ENCODE data around the gene SBNO1. TPM values are rescaled to one million over a fixed set of nuclear protein-coding genes. Genes with fewer than 3 reads are reported as not detected.
A peak's percentile ranks its signal among the peaks of the same experiment; 100 is the strongest.

SBNO1 gene
- total and polyA plus RNA-seq, 2 donors (not counting 3 experiments of a cell fraction or from before 2014, with no cell fraction given), result 4.8 to 34.2 TPM

DNA sequence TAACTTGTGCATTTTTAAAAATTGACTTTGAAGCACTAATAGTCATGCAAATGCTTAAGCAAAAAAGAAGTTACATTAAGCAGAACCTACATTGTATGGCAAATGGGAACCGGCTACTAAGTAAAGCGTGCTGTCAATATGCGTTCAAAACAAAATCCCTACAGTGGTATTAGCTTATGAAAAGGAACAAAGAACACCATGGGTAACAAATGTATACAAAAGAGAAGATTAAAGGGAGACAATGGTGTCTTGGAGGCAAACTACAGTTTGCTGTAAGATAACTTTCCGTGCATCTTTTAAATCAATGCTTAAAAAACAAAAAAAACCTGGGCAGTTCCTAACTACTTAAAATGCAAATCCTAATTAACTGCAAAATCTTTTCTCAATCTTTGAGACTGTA lies 103.5 kb downstream of the SBNO1 start:
- no peaks in the 10 kb centered on the region for H3K9me3 ChIP-seq (replicated peaks; ENCODE audit: control insufficient read depth, insufficient read depth, low read length)
- H4K20me1 ChIP-seq (replicated peaks; ENCODE audit: control insufficient read depth, extremely low read depth, insufficient read depth, low read length), result no peaks in the 10 kb centered on the region
- no peak overlapping the region for H3K27ac ChIP-seq (ENCODE audit: insufficient read depth, low read depth, low read length)
- no peaks in the 10 kb centered on the region for H3K4me1 ChIP-seq (ENCODE audit: control insufficient read depth, extremely low read depth, insufficient read depth, low read length)
- POLR2A ChIA-PET, result no interaction called here
- dilution Hi-C loops (cut with MboI; ENCODE audit: extremely low pct_ligation_motif_present, low sequenced_read_pairs) (no loop called here), intact Hi-C loops (cut with micrococcal nuclease) (no loop called here)
- CTCF ChIA-PET, result no interaction called here
- no peaks in the 10 kb centered on the region for H3K9me1 ChIP-seq (replicated peaks; ENCODE audit: control insufficient read depth, extremely low read depth, insufficient read depth, low read length)
- TF ChIP-seq FOS (IDR thresholded peaks at IDR 0.05; ENCODE audit: borderline replicate concordance, insufficient read depth, low read length), result no peak
- TF ChIP-seq POLR2A (IDR thresholded peaks at IDR 0.05; ENCODE audit: low read depth, low read length), result no peak
- no peak for TF ChIP-seq MYC (IDR thresholded peaks at IDR 0.05; ENCODE audit: low read depth, low read length)
- TF ChIP-seq EZH2 (IDR thresholded peaks at IDR 0.05; ENCODE audit: borderline replicate concordance, low read depth, low read length, severe bottlenecking), result no peak
- TF ChIP-seq, protein P1, sequence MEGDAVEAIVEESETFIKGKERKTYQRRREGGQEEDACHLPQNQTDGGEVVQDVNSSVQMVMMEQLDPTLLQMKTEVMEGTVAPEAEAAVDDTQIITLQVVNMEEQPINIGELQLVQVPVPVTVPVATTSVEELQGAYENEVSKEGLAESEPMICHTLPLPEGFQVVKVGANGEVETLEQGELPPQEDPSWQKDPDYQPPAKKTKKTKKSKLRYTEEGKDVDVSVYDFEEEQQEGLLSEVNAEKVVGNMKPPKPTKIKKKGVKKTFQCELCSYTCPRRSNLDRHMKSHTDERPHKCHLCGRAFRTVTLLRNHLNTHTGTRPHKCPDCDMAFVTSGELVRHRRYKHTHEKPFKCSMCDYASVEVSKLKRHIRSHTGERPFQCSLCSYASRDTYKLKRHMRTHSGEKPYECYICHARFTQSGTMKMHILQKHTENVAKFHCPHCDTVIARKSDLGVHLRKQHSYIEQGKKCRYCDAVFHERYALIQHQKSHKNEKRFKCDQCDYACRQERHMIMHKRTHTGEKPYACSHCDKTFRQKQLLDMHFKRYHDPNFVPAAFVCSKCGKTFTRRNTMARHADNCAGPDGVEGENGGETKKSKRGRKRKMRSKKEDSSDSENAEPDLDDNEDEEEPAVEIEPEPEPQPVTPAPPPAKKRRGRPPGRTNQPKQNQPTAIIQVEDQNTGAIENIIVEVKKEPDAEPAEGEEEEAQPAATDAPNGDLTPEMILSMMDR (IDR thresholded peaks at IDR 0.05; ENCODE audit: extremely low read depth in 1 of 2, insufficient read depth in 1 of 2, low read depth in 1 of 2, low read length in 2 of 2), result no peak
- TF ChIP-seq GATA2 (IDR thresholded peaks at IDR 0.05; ENCODE audit: insufficient read depth, insufficient read length, low read depth, low read length), result no peak
- TF ChIP-seq JUN (IDR thresholded peaks at IDR 0.05; ENCODE audit: borderline replicate concordance, insufficient read depth, insufficient read length, low read depth), result no peak
- TF ChIP-seq, protein P2, sequence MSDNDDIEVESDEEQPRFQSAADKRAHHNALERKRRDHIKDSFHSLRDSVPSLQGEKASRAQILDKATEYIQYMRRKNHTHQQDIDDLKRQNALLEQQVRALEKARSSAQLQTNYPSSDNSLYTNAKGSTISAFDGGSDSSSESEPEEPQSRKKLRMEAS (IDR thresholded peaks at IDR 0.05; ENCODE audit: insufficient read depth, insufficient read length), result no peak
- TF ChIP-seq POLR2AphosphoS5 (IDR thresholded peaks at IDR 0.05; ENCODE audit: insufficient read depth, low read depth, low read length), result no peak
- FAIRE-seq, result no peak
- H3K27me3 ChIP-seq (ENCODE audit: control insufficient read depth in 2 of 2, insufficient read depth in 2 of 2, low read length in 2 of 2), result no peaks in the 10 kb centered on the region
- H3K4me3 ChIP-seq (replicated peaks in 1 of 3; ENCODE audit: insufficient read depth in 1 of 3, low read depth in 1 of 3, low read length in 3 of 3), result no peak overlapping the region
- DNase-seq (ENCODE audit: low read depth, low spot score), result no peak
- H3K79me2 ChIP-seq (ENCODE audit: control insufficient read depth, insufficient read depth, low read length), result peaks cover 26% of the 10 kb centered on the region
- BruUV-seq (replicated peaks), result TSS peak; percentile 74
- no peak overlapping the region for H3K4me2 ChIP-seq (ENCODE audit: insufficient read depth, low read length)
- no peak overlapping the region for H3K9ac ChIP-seq (replicated peaks; ENCODE audit: extremely low read depth, insufficient read depth, low read length)
- no peak overlapping the region for H2AFZ ChIP-seq (ENCODE audit: low read depth, low read length)
- peaks cover 30 to 47% of the 10 kb centered on the region in 2 experiments for H3K36me3 ChIP-seq (ENCODE audit: control insufficient read depth in 2 of 2, extremely low read depth in 1 of 2, insufficient read depth in 2 of 2, low read length in 2 of 2)
